Measurements from ENCODE around the gene SLC16A7. TPM values are rescaled to one million over a fixed set of nuclear protein-coding genes. Genes with fewer than 3 reads are reported as not detected.

The SLC16A7 gene
- total RNA-seq, 1 donor from 2014 or later, result 24.7 TPM

DNA sequence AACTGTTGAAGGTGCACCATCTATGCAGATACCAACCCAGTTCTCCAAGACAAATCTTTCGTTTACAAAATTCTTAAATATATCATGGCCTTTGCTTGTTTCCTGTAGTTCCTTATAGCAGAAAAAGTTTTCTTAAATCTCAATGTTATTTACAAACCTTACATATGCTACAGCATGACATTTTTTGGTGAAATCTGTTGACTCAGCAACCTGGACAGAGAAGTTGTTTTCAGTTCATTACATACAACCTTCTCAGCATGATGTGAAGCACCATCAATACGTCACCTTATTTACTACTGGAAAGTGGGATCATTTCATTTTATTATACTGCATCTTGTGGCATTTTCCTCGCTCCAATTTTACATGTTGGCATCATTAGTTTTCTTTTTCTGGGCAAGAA lies 231.9 kb downstream of the SLC16A7 start:
- intact Hi-C loops (cut with micrococcal nuclease), result no loop called here

GRCh38 chr12:59828521-59828920 lies 232.7 kb downstream of the SLC16A7 start:
- intact Hi-C loops (cut with micrococcal nuclease), result no loop called here

DNA sequence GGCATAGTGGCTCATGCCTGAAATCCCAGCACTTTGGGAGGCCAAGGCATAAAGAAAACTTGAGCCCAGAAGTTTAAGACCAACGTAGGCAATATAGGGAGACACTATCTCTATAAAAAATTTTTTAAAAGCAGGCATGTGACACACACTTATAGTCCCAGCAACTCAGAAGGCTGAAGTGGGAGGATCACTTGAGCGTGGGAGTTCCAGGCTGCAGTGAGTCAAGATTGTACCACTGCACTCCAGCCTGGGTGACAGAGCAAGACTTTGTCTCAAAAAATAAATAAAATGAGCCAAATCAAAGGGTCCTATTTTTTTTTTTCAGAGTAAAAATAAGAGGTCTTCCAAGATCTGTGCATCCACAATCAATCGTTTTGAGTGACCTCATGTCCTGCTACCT lies 237.6 kb downstream of the SLC16A7 start:
- intact Hi-C loops (cut with micrococcal nuclease), result no loop called here

DNA sequence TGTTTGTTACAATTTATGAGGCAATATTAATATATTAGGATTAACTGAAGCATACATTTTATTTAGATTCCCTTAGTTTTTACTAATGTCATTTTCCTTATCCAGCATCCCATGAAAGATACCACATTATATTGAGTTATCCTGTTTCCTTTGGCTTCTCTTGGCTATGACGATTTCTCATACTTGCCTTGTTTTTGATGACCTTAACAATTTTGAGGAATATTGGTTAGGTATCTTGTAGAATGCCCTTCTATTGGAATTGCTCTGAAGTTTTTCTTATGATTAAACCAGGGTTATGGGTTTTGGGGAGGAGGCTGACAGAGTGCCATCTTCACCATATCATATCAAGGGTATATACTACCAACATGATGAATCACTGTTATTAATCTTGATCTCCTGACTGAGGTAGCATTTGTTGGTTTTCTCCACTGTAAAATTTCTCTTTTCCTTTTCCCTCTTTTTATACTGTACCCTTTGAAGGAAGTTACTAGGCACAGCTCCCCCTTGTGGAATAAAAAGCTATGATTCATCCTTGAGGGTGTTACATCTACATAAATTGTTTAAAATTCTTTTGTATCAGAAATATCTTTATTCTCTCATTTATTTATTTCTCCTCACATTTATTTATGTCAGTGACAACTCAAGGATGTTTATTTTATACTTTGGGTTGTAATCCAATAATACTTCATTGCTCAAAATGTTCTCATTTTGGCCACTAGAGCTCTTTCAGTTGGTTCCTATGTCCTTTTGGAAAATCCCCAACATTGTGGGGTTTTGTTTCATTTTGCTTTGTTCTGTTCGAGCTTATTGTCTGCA lies 239.0 kb downstream of the SLC16A7 start:
- intact Hi-C loops (cut with micrococcal nuclease), result loop anchor here (1.0 kb wide), 4 partner anchors 390 to 722 kb away; no protein-coding TSS in a partner anchor
